ENCODE data around the gene FZD1. TPM values are rescaled to one million over a fixed set of nuclear protein-coding genes. Genes with fewer than 3 reads are reported as not detected.
"Not testable (repeated sequence)": the region's sequence is repeated elsewhere in the genome, so short reads cannot be mapped to it uniquely, and the experiment has no call there.

Gene FZD1
- total RNA-seq, 4 donors from 2014 or later, result 2.1 to 4.1 (median 3.5) TPM

DNA sequence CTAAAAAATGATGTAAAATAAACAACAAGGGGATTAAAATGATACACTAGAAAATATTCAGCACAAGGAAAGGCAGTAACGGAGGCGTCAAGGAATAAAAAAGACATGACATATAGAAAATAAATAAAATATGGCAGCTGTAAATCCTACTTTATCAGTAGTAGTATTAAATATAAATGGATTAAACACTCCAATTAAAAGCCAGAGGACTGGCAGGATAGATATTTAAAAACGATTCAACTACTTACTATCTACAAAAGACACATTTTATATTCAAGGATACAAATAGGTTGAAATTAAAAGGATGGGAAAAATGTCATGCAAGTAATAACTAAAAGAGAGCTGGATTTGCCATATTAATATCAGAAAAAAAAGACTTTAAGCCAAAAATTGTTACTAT, 43.2 kb downstream of the FZD1 start:
- Histone ChIP-seq H3K4me1 (no peaks in the 10 kb centered on the region), H3K4me3 (no peak overlapping the region), H3K27ac (no peak overlapping the region), H3K9me3 (no peaks in the 10 kb centered on the region), H3K27me3 (no peaks in the 10 kb centered on the region), H3K36me3 (no peaks in the 10 kb centered on the region)
- ATAC-seq (no peak), DNase-seq (no peak)
- intact Hi-C loops (cut with DNase I; ENCODE audit: low total_unique reads) (no loop called here), in situ Hi-C loops (cut with MboI; ENCODE audit: low sequenced_read_pairs in 4 of 4) (no loop called here)
- TF ChIP-seq, protein P1, sequence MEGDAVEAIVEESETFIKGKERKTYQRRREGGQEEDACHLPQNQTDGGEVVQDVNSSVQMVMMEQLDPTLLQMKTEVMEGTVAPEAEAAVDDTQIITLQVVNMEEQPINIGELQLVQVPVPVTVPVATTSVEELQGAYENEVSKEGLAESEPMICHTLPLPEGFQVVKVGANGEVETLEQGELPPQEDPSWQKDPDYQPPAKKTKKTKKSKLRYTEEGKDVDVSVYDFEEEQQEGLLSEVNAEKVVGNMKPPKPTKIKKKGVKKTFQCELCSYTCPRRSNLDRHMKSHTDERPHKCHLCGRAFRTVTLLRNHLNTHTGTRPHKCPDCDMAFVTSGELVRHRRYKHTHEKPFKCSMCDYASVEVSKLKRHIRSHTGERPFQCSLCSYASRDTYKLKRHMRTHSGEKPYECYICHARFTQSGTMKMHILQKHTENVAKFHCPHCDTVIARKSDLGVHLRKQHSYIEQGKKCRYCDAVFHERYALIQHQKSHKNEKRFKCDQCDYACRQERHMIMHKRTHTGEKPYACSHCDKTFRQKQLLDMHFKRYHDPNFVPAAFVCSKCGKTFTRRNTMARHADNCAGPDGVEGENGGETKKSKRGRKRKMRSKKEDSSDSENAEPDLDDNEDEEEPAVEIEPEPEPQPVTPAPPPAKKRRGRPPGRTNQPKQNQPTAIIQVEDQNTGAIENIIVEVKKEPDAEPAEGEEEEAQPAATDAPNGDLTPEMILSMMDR (IDR thresholded peaks at IDR 0.05 in 4 of 5, conservative IDR thresholded peaks at IDR 0.05 in 1 of 5), result no peak
- TF ChIP-seq POLR2A (IDR thresholded peaks at IDR 0.05), result no peak

DNA sequence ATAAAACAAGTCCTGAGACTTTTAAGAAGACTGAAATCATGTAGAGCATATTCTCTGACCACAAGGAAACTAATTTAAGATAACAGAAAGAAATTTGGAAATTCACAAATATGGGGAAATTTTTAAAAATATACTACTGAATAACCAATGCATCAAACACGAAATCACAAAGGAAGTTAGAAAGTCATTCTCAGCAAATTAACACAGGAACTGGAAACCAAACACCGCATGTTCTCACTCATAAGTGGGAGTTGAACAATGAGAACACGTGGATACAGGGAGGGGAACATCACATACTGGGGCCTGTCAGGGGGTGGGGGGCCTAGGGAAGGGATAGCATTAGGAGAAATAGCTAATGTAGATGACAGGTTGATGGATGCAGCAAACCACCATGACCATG, 44.0 kb downstream of the FZD1 start:
- in situ Hi-C loops (cut with MboI; ENCODE audit: low sequenced_read_pairs in 4 of 4); H3K4me1 ChIP-seq; DNase-seq; H3K9me3 ChIP-seq; intact Hi-C loops (cut with DNase I; ENCODE audit: low total_unique reads); H3K4me3 ChIP-seq; H3K27me3 ChIP-seq; ATAC-seq; H3K27ac ChIP-seq; H3K36me3 ChIP-seq: not testable (repeated sequence)

DNA sequence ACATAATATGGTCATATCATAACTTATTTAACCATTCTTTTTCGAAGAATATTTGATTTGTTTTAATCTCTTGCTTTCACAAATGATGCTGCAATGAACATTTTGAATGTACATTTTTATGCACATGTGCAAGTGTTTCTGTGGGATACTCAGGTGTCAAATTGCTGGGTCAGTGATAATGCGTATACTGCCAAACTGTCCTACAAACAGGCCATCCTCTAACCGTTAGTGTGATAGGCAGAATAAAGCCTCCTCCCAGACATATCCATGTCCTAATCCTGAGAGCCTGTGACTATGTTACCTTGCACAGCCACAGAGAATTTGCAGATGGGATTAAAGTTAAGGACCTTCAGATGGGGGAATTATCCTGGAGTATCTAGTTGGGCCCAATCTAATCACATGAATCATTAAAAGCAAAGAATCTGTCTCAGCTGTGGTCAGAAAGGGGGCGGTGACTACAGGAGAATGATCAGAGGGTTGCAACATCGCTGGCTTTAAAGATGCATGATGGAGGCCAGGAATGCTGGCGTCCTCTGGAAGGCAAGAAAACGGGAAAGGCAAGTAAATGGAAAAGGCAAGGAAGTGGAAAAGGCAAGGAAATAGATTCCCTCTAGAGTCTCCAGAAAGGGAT, 46.7 kb downstream of the FZD1 start:
- in situ Hi-C loops (cut with MboI; ENCODE audit: low sequenced_read_pairs in 4 of 4), result no loop called here
- Histone ChIP-seq H3K9me3 (no peaks in the 10 kb centered on the region), H3K4me1 (no peaks in the 10 kb centered on the region), H3K36me3 (no peaks in the 10 kb centered on the region), H3K27me3 (no peaks in the 10 kb centered on the region), H3K27ac (no peak overlapping the region), H3K4me3 (no peak overlapping the region)
- peak in 1 of 2 donors; percentile 39 for DNase-seq
- ATAC-seq, result peak; percentile 55 to 66
- TF ChIP-seq, protein P1 (IDR thresholded peaks at IDR 0.05 in 4 of 5, conservative IDR thresholded peaks at IDR 0.05 in 1 of 5), result no peak
- TF ChIP-seq POLR2A (IDR thresholded peaks at IDR 0.05), result no peak
- intact Hi-C loops (cut with DNase I; ENCODE audit: low total_unique reads), result no loop called here

DNA sequence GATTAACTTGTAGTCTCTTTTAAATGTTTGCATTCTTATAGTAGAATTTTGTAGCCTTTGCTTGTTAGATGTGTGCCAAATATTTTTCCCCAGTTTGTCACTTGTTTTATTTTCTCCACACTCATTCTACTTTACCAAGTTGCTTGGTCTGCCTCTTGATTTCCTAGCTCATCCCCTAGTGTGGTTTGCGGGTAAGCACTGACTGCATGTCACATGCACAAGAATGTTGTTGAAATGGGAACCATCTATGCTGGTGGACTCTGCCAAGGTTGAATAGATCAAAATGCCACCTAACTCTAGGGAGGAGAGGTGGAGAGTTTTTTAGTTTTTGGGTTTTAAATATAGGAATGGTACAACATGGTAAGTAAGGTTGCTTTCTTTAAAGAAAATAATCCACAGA, 47.6 kb downstream of the FZD1 start:
- no peak for DNase-seq
- Histone ChIP-seq H3K4me1 (no peaks in the 10 kb centered on the region), H3K9me3 (no peaks in the 10 kb centered on the region), H3K27me3 (no peaks in the 10 kb centered on the region), H3K27ac (no peak overlapping the region), H3K4me3 (no peak overlapping the region), H3K36me3 (no peaks in the 10 kb centered on the region)
- no peak for TF ChIP-seq POLR2A (IDR thresholded peaks at IDR 0.05)
- TF ChIP-seq, protein P1 (IDR thresholded peaks at IDR 0.05 in 4 of 5, conservative IDR thresholded peaks at IDR 0.05 in 1 of 5), result no peak
- intact Hi-C loops (cut with DNase I; ENCODE audit: low total_unique reads), result no loop called here
- no peak for ATAC-seq
- in situ Hi-C loops (cut with MboI; ENCODE audit: low sequenced_read_pairs in 4 of 4), result no loop called here

DNA sequence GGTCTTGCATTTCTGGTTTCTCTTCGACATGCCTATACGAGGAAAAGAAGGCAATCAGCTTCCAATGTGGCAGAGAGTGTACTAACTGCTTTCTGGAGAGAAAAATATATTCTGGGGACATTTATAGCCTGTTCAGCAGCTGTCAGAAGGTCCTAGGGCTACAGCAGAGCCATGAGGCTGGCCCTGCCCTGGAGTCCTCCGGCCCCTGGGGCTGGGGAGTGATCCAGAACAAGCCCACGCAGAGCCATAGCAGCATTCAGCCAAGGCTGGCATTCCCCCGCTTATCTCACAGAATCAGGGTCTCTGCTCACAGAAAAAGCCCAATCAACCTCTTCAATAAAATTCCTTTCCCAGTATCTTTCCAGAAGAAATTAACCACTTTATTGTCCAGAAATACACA, 48.9 kb downstream of the FZD1 start:
- DNase-seq (no peak), ATAC-seq (no peak)
- Histone ChIP-seq H3K27ac (no peak overlapping the region), H3K36me3 (no peaks in the 10 kb centered on the region), H3K27me3 (no peaks in the 10 kb centered on the region), H3K4me3 (no peak overlapping the region), H3K4me1 (no peaks in the 10 kb centered on the region), H3K9me3 (no peaks in the 10 kb centered on the region)
- in situ Hi-C loops (cut with MboI; ENCODE audit: low sequenced_read_pairs in 4 of 4), result no loop called here
- intact Hi-C loops (cut with DNase I; ENCODE audit: low total_unique reads), result no loop called here
- TF ChIP-seq POLR2A (IDR thresholded peaks at IDR 0.05), result no peak
- TF ChIP-seq, protein P1 (IDR thresholded peaks at IDR 0.05 in 4 of 5, conservative IDR thresholded peaks at IDR 0.05 in 1 of 5), result no peak

Measured in gastrocnemius medialis (tissue), 4 donors.